Left ventricle myocardium inferior (tissue), 1 donor: ENCODE measurements around the gene NCKAP5. TPM values are rescaled to one million over a fixed set of nuclear protein-coding genes. Genes with fewer than 3 reads are reported as not detected.

Source experiments
- DNase-seq: peaks from one replicate; pipeline ENCODE4 v3.0.0-alpha.2; 2020
- H3K27ac ChIP-seq: fragments of 200-600 bp; replicated peaks from 2 replicates; pipeline ENCODE4 v1.8.0; 2021
- H3K27me3 ChIP-seq: fragments of 200-600 bp; 2 replicates; pipeline ENCODE4 v1.8.0; 2021; ENCODE audit warnings: low read depth
- H3K36me3 ChIP-seq: fragments of 200-600 bp; 2 replicates; pipeline ENCODE4 v1.8.0; 2021
- H3K4me1 ChIP-seq: fragments of 200-600 bp; 2 replicates; pipeline ENCODE4 v1.8.0; 2021
- H3K4me3 ChIP-seq: fragments of 200-600 bp; 2 replicates; pipeline ENCODE4 v1.8.0; 2021; ENCODE audit warnings: mild to moderate bottlenecking, moderate library complexity
- H3K9me3 ChIP-seq: fragments of 200-600 bp; replicated peaks from 2 replicates; pipeline ENCODE4 v1.8.0; 2021
- CTCF ChIP-seq: fragments of 200-600 bp; IDR thresholded peaks from 2 replicates; pipeline ENCODE4 v1.8.0; 2021; ENCODE audit warnings: antibody characterized with exemption, mild to moderate bottlenecking, borderline replicate concordance
- intact Hi-C: fragments of 100-400 bp; cut with micrococcal nuclease; formaldehyde crosslinking; loops from one replicate; pipeline ENCODE4 v1.11.0; 2022
- total RNA-seq: library from RNA; stranded (reverse); fragmentation: NEBNext Ultra II Directional; extraction: Animal tissue kit (Norgen Biotek cat#: 25700); gene quantifications from one replicate; pipeline ENCODE4 v1.2.1, GENCODE V29; 2021
- donor health status: DM: no; HTN: yes; CAD: no; lungs with severe emphysema.

The NCKAP5 gene
- total RNA-seq, 1 donor from 2014 or later: 6.0 TPM

DNA sequence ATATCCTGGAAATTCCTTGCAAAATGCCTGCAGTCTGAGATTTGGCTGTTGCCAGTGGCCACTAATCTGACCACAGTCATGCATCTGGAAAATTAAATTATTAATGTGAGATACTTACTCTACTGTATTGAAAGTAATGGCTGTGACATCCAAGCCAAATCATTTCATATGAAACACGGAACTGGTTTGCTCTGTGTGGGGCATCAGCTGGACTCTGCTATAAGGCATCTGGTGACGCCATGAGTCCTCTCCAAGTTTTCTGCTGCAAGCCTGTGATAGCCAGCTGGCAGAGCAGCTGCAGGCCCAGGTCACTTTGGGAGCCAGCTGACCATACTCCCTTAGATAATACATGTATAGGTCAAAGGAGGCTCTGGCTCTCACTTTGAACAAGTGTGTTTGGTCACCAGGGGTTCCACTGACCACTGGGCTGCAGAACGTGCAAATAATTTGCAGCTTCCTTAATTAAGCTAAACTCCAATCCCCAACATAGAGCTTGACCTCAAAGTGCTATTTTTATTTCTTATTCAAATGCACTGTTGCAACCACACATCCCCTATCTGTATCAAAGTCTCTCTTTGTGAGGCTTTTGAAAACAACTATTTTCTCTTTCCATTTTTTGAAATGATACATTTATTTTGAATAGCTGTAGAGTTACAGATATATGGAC, 152.9 kb downstream of the NCKAP5 start:
- Histone ChIP-seq H3K27me3 (no peaks in the 10 kb centered on the region), H3K4me1 (peaks cover 32% of the 10 kb centered on the region), H3K36me3 (no peaks in the 10 kb centered on the region), H3K27ac (peak overlapping the region; percentile 50), H3K9me3 (no peaks in the 10 kb centered on the region), H3K4me3 (no peak overlapping the region)
- intact Hi-C loops: no loop called here
- DNase-seq: peak; percentile 44
- no peak for TF ChIP-seq CTCF

- intact Hi-C loops: no loop called here
These were observed 153.6 kb downstream of the NCKAP5 start for GRCh38 chr2:133414486-133415209.

DNA sequence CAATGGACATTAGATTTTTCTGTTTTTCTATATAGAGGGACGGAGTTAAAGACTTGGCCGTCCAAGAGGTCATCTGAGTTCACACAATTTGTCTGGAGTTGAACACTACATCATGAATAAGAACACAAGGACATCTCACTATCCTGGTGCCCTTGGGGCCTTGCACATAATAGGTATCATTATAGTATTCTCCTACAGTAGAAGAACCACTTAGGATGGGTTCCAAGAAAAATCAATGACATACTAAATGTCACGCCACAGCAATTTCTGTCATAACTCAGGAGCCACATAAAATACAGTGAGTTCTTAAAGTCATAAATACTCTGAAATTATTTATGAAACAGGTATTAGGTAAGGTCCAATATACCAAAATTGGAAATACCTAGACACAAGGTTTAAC, 154.4 kb downstream of the NCKAP5 start:
- Histone ChIP-seq H3K4me1 (peaks cover 32% of the 10 kb centered on the region), H3K27me3 (no peaks in the 10 kb centered on the region), H3K9me3 (no peaks in the 10 kb centered on the region), H3K4me3 (no peak overlapping the region), H3K36me3 (no peaks in the 10 kb centered on the region), H3K27ac (no peak overlapping the region)
- intact Hi-C loops: no loop called here
- no peak for TF ChIP-seq CTCF
- no peak for DNase-seq

More at GRCh38 chr2:133414486-133415209, 153.6 kb downstream of the NCKAP5 start:
- no peaks in the 10 kb centered on the region for H3K9me3 ChIP-seq
- peak overlapping the region; percentile 50 for H3K27ac ChIP-seq
- no peak for DNase-seq
- peaks cover 32% of the 10 kb centered on the region for H3K4me1 ChIP-seq
- no peak overlapping the region for H3K4me3 ChIP-seq
- no peaks in the 10 kb centered on the region for H3K27me3 ChIP-seq
- no peak for TF ChIP-seq CTCF
- H3K36me3 ChIP-seq: no peaks in the 10 kb centered on the region

- no peaks in the 10 kb centered on the region for H3K9me3 ChIP-seq
- no peaks in the 10 kb centered on the region for H3K27me3 ChIP-seq
- no peaks in the 10 kb centered on the region for H3K36me3 ChIP-seq
- H3K4me3 ChIP-seq: no peak overlapping the region
- no peak for DNase-seq
- H3K4me1 ChIP-seq: peaks cover 32% of the 10 kb centered on the region
- no peak overlapping the region for H3K27ac ChIP-seq
- no peak for TF ChIP-seq CTCF
- intact Hi-C loops: no loop called here
These were observed 155.6 kb downstream of the NCKAP5 start for GRCh38 chr2:133412694-133413093.

- Histone ChIP-seq H3K9me3 (no peaks in the 10 kb centered on the region), H3K27me3 (no peaks in the 10 kb centered on the region), H3K4me3 (no peak overlapping the region), H3K36me3 (no peaks in the 10 kb centered on the region), H3K27ac (no peak overlapping the region), H3K4me1 (peaks cover 32% of the 10 kb centered on the region)
- intact Hi-C loops: no loop called here
- DNase-seq: no peak
- no peak for TF ChIP-seq CTCF
These were observed 156.4 kb downstream of the NCKAP5 start for GRCh38 chr2:133411857-133412256.
